ENCODE results near the gene GAR1.
A peak's percentile ranks its signal among the peaks of the same experiment; 100 is the strongest.

The GAR1 gene

GRCh38 chr4:109816082-109816442 is 500 bp downstream of the GAR1 start:
- in situ Hi-C loops (cut with MboI; ENCODE audit: low pct_unique_long_range_greater_than_20kb, low sequenced_read_pairs, unreplicated experiment), result loop anchor here (25.0 kb wide), 1 partner anchor 279 kb away; no protein-coding TSS in a partner anchor
- DNase-seq (ENCODE audit: low spot score), result no peak
- TF ChIP-seq, protein P1, sequence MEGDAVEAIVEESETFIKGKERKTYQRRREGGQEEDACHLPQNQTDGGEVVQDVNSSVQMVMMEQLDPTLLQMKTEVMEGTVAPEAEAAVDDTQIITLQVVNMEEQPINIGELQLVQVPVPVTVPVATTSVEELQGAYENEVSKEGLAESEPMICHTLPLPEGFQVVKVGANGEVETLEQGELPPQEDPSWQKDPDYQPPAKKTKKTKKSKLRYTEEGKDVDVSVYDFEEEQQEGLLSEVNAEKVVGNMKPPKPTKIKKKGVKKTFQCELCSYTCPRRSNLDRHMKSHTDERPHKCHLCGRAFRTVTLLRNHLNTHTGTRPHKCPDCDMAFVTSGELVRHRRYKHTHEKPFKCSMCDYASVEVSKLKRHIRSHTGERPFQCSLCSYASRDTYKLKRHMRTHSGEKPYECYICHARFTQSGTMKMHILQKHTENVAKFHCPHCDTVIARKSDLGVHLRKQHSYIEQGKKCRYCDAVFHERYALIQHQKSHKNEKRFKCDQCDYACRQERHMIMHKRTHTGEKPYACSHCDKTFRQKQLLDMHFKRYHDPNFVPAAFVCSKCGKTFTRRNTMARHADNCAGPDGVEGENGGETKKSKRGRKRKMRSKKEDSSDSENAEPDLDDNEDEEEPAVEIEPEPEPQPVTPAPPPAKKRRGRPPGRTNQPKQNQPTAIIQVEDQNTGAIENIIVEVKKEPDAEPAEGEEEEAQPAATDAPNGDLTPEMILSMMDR (IDR thresholded peaks at IDR 0.05; ENCODE audit: extremely low read depth, insufficient read depth, missing control alignments), result no peak

- TF ChIP-seq, protein P1 (IDR thresholded peaks at IDR 0.05; ENCODE audit: extremely low read depth, insufficient read depth, missing control alignments), result no peak
- in situ Hi-C loops (cut with MboI; ENCODE audit: low pct_unique_long_range_greater_than_20kb, low sequenced_read_pairs, unreplicated experiment), result loop anchor here (25.0 kb wide), 1 partner anchor 280 kb away; no protein-coding TSS in a partner anchor
- DNase-seq (ENCODE audit: low spot score), result no peak
Observed at GRCh38 chr4:109816894-109817293, 1.3 kb downstream of the GAR1 start.

DNA sequence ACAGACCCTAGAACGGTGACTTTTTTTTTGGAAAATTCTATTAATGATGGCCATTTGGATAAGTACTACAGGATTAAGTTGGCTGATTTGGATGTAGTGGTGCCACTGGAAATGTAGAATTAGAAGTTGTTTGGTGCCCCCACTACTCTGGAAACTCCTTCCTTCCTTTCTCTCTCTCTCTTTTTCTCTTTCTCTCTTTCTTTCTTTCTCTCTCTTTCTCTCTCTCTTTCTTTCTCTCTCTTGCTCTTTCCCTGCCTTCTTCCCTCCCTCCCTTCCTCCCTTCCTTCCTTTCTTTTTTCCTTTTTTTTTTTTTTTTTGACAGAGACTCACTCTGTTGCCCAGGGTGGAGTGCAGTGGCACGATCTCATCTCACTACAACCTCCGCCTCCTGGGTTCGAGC is 2.7 kb downstream of the GAR1 start:
- no peak for DNase-seq (ENCODE audit: low spot score)
- TF ChIP-seq, protein P1 (IDR thresholded peaks at IDR 0.05; ENCODE audit: extremely low read depth, insufficient read depth, missing control alignments), result no peak
- in situ Hi-C loops (cut with MboI; ENCODE audit: low pct_unique_long_range_greater_than_20kb, low sequenced_read_pairs, unreplicated experiment), result loop anchor here (25.0 kb wide), 1 partner anchor 281 kb away; no protein-coding TSS in a partner anchor

GRCh38 chr4:109820563-109820962 is 5.0 kb downstream of the GAR1 start:
- TF ChIP-seq, protein P1 (IDR thresholded peaks at IDR 0.05; ENCODE audit: extremely low read depth, insufficient read depth, missing control alignments), result no peak
- in situ Hi-C loops (cut with MboI; ENCODE audit: low pct_unique_long_range_greater_than_20kb, low sequenced_read_pairs, unreplicated experiment), result loop anchor here (25.0 kb wide), 1 partner anchor 283 kb away; no protein-coding TSS in a partner anchor
- no peak for DNase-seq (ENCODE audit: low spot score)

- in situ Hi-C loops (cut with MboI; ENCODE audit: low pct_unique_long_range_greater_than_20kb, low sequenced_read_pairs, unreplicated experiment), result loop anchor here (25.0 kb wide), 1 partner anchor 284 kb away; no protein-coding TSS in a partner anchor
- TF ChIP-seq, protein P1 (IDR thresholded peaks at IDR 0.05; ENCODE audit: extremely low read depth, insufficient read depth, missing control alignments), result no peak
- no peak for DNase-seq (ENCODE audit: low spot score)
Observed at GRCh38 chr4:109821185-109821584, 5.6 kb downstream of the GAR1 start.

GRCh38 chr4:109826719-109827118 is 11.2 kb downstream of the GAR1 start:
- DNase-seq (ENCODE audit: low spot score), result peak; percentile 22
- in situ Hi-C loops (cut with MboI; ENCODE audit: low pct_unique_long_range_greater_than_20kb, low sequenced_read_pairs, unreplicated experiment), result no loop called here
- TF ChIP-seq, protein P1 (IDR thresholded peaks at IDR 0.05; ENCODE audit: extremely low read depth, insufficient read depth, missing control alignments), result peak; percentile 45
